Astrocyte (in vitro differentiated cells and primary cell): ENCODE data around the gene APOB. TPM values are rescaled to one million over a fixed set of nuclear protein-coding genes. Genes with fewer than 3 reads are reported as not detected.

Source experiments
- DNase-seq: peaks from one replicate; pipeline ENCODE4 v3.0.0-alpha.2; 2010; ENCODE audit warnings: low read depth
- FAIRE-seq: peaks from 2 replicates; lab custom pipeline; 2011; peaks lifted over from hg19 to GRCh38; lab: Jason Lieb, UNC
- H2AFZ ChIP-seq: 2 replicates; pipeline ENCODE4 v1.6.0; 2012; ENCODE audit warnings: low read depth, low read length, inconsistent platforms
- H3K27ac ChIP-seq: 2 replicates; pipeline ENCODE4 v1.5.1; 2011; ENCODE audit warnings: low read depth, low read length, inconsistent platforms
- H3K27me3 ChIP-seq: 2 replicates; pipeline ENCODE4 v1.6.0; 2011; ENCODE audit warnings: low read length, inconsistent platforms; ENCODE audit not compliant: insufficient read depth
- H3K36me3 ChIP-seq: 2 replicates; pipeline ENCODE4 v1.5.1; 2011; ENCODE audit warnings: low read length, inconsistent platforms; ENCODE audit not compliant: insufficient read depth
- H3K4me1 ChIP-seq: 2 replicates; pipeline ENCODE4 v1.5.1; 2011; ENCODE audit warnings: low read length, inconsistent platforms; ENCODE audit not compliant: insufficient read depth
- H3K4me2 ChIP-seq: 2 replicates; pipeline ENCODE4 v1.6.0; 2012; ENCODE audit warnings: low read length, inconsistent platforms
- H3K4me3 ChIP-seq: 2 replicates; pipeline ENCODE4 v1.5.1; 2011; ENCODE audit warnings: low read depth, mild to moderate bottlenecking, low read length, inconsistent platforms; ENCODE audit not compliant: insufficient read depth
- H3K79me2 ChIP-seq: 2 replicates; pipeline ENCODE4 v1.6.0; 2012; ENCODE audit warnings: mild to moderate bottlenecking, low read length, inconsistent platforms; ENCODE audit not compliant: insufficient read depth
- H3K9ac ChIP-seq: 2 replicates; pipeline ENCODE4 v1.6.0; 2012; ENCODE audit warnings: mild to moderate bottlenecking, low read length, inconsistent platforms
- H3K9me3 ChIP-seq: 2 replicates; pipeline ENCODE4 v1.5.1; 2012; ENCODE audit warnings: low read depth, mild to moderate bottlenecking, low read length, inconsistent platforms; ENCODE audit not compliant: insufficient read depth
- H4K20me1 ChIP-seq: 2 replicates; pipeline ENCODE4 v1.6.0; 2012; ENCODE audit warnings: low read length, inconsistent platforms; ENCODE audit not compliant: insufficient read depth
- H3K27ac Mint-ChIP-seq: one replicate; pipeline ENCODE4 v1.8.0; 2021; ENCODE audit warnings: mild to moderate bottlenecking, mixed read lengths; ENCODE audit not compliant: unreplicated experiment
- H3K27me3 Mint-ChIP-seq: one replicate; pipeline ENCODE4 v1.8.0; 2021; ENCODE audit warnings: low read depth, mixed read lengths; ENCODE audit not compliant: unreplicated experiment
- H3K36me3 Mint-ChIP-seq: one replicate; pipeline ENCODE4 v1.8.0; 2021; ENCODE audit warnings: low read depth, mixed read lengths; ENCODE audit not compliant: unreplicated experiment
- H3K4me1 Mint-ChIP-seq: one replicate; pipeline ENCODE4 v1.8.0; 2021; ENCODE audit warnings: low read depth, mixed read lengths; ENCODE audit not compliant: unreplicated experiment
- H3K4me3 Mint-ChIP-seq: one replicate; pipeline ENCODE4 v1.8.0; 2021; ENCODE audit warnings: mild to moderate bottlenecking, moderate library complexity, mixed read lengths; ENCODE audit not compliant: unreplicated experiment
- H3K9me3 Mint-ChIP-seq: one replicate; pipeline ENCODE4 v1.8.0; 2021; ENCODE audit warnings: mild to moderate bottlenecking, mixed read lengths; ENCODE audit not compliant: unreplicated experiment
- EZH2 ChIP-seq: IDR thresholded peaks from 2 replicates; pipeline ENCODE4 v1.6.1; 2012; ENCODE audit warnings: mild to moderate bottlenecking, low read length, inconsistent platforms; ENCODE audit not compliant: insufficient read depth
- total RNA-seq: library from RNA; stranded (reverse); gene quantifications from 2 replicates; pipeline ENCODE4 v1.2.1, GENCODE V29; 2021
- TF ChIP-seq, protein P1 (sequence below): IDR thresholded peaks from 2 replicates; pipeline ENCODE4 v1.5.1; 2011; ENCODE audit warnings: low read depth, mild to moderate bottlenecking, inconsistent platforms, low read length, moderate library complexity; ENCODE audit not compliant: insufficient read depth

The APOB gene
- total RNA-seq, 1 donor from 2014 or later = 0.05 TPM

DNA sequence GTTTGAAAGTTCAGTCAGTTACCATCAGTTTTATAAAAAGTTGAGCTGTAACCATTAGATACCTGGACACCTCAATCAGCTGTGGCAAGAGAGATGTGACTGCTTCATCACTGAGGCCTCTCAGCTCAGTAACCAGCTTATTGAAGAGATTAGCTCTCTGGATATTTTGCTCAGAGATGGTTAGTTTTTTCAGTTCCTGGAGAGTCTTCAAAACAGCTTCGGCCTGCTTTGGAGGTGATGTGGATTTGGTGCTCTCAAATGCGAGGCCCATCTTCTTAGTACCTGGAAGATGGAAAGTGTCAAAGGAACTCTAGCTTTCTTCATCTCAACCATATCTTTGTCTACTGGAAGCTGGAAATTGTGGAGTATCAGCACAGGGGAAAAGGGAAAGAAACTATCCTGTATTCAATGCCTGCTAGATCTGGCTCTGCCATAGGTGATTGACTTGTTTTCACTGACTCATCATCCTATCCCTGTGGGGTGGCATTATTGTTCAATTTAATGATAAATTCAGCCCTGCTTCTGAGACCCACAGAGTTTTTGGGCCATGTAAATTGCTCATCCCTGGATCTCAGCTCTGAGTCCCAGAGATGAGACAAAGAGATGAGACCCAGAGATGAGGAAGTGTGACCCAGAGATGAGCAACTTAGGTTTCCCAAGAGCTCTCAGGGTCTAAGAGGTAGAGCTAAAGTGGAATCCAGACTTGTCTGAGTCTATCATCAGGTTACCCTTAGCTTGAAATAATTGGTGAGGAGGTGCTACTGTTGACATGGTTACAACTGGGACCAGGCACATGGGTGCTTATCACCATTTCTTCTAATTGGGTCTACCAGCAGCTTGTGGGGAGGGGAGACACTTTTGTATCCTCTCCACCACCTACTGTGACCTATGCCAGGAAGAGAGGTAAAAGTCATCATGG is 10.4 kb downstream of the APOB start:
- H3K36me3 Mint-ChIP-seq = no peaks in the 10 kb centered on the region
- no peak for TF ChIP-seq EZH2
- TF ChIP-seq, protein P1, sequence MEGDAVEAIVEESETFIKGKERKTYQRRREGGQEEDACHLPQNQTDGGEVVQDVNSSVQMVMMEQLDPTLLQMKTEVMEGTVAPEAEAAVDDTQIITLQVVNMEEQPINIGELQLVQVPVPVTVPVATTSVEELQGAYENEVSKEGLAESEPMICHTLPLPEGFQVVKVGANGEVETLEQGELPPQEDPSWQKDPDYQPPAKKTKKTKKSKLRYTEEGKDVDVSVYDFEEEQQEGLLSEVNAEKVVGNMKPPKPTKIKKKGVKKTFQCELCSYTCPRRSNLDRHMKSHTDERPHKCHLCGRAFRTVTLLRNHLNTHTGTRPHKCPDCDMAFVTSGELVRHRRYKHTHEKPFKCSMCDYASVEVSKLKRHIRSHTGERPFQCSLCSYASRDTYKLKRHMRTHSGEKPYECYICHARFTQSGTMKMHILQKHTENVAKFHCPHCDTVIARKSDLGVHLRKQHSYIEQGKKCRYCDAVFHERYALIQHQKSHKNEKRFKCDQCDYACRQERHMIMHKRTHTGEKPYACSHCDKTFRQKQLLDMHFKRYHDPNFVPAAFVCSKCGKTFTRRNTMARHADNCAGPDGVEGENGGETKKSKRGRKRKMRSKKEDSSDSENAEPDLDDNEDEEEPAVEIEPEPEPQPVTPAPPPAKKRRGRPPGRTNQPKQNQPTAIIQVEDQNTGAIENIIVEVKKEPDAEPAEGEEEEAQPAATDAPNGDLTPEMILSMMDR = no peak
- Histone ChIP-seq H3K9me3 (no peaks in the 10 kb centered on the region), H3K4me3 (no peak overlapping the region), H3K79me2 (no peaks in the 10 kb centered on the region), H3K36me3 (no peaks in the 10 kb centered on the region), H3K27ac (no peak overlapping the region), H4K20me1 (no peaks in the 10 kb centered on the region), H3K9ac (no peak overlapping the region), H3K27me3 (no peaks in the 10 kb centered on the region), H2AFZ (no peak overlapping the region), H3K4me2 (no peak overlapping the region), H3K4me1 (no peaks in the 10 kb centered on the region)
- H3K27ac Mint-ChIP-seq = no peak overlapping the region
- no peaks in the 10 kb centered on the region for H3K4me1 Mint-ChIP-seq
- no peak overlapping the region for H3K4me3 Mint-ChIP-seq
- FAIRE-seq = no peak
- H3K27me3 Mint-ChIP-seq = peaks cover 28% of the 10 kb centered on the region
- H3K9me3 Mint-ChIP-seq = peaks cover 4% of the 10 kb centered on the region
- no peak for DNase-seq

DNA sequence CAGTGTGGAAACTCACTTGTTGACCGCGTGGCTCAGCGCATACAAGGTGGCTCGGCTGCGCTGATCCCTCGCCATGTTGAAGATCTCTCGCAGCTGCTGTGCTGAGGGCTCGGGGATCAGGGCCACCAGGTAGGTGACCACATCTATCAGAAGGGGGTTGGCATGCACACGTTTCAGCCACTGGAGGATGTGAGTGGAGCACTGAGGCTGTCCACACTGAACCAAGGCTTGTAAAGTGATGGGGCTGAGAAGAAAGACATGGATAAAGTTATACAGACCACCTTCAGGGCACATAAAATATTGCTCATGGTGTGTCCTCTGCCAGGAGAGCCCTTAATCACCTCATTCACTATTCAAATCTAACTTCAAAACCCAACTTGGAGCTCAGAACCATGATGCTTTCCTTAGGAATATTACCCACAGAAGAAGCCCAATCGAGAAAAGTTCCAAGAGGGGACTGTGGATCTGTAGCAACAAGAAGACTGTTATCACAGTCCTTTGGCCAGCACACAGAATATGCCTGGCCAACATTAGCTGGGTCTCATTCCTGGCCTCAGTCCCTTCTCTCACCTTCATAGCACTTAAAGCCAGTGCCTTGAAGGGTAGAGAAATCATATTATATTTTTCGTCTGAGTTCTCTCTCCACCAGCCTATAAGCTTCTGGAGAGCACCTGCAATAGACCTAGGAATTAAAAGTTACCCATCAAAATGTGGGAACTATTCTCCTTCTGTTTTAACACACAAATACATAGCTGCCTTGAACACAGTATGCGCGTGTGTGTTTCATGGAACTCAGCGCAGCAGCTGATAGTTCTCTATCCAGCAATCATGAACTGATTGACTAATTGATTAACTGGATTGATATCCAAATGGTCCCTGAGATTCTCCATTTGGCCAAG is 11.3 kb downstream of the APOB start:
- H2AFZ ChIP-seq = no peak overlapping the region

More for the DNA sequence above, 11.3 kb downstream of the APOB start:
- Histone ChIP-seq H3K4me1 (no peaks in the 10 kb centered on the region), H3K9me3 (no peaks in the 10 kb centered on the region), H3K9ac (no peak overlapping the region), H3K36me3 (no peaks in the 10 kb centered on the region), H3K4me2 (no peak overlapping the region), H3K79me2 (no peaks in the 10 kb centered on the region), H3K27ac (no peak overlapping the region), H3K4me3 (no peak overlapping the region), H4K20me1 (no peaks in the 10 kb centered on the region), H3K27me3 (no peaks in the 10 kb centered on the region)
- Mint-ChIP-seq H3K9me3 (peaks cover 4% of the 10 kb centered on the region), H3K4me1 (no peaks in the 10 kb centered on the region), H3K4me3 (no peak overlapping the region), H3K27ac (no peak overlapping the region), H3K27me3 (peaks cover 36% of the 10 kb centered on the region), H3K36me3 (no peaks in the 10 kb centered on the region)
- no peak for FAIRE-seq
- TF ChIP-seq, protein P1 = no peak
- TF ChIP-seq EZH2 = no peak
- no peak for DNase-seq
